Activated effector memory CD4-positive, alpha-beta T cell treated with Interleukin-2 at 50 U/mL for 16 hours (primary cell): Measurements from ENCODE around the gene PDCD6IP.
"Not testable (repeated sequence)": the region's sequence is repeated elsewhere in the genome, so short reads cannot be mapped to it uniquely, and the experiment has no call there.

Experiments used
- DNase-seq: peaks from one replicate; pipeline ENCODE4 v3.0.0-alpha.2; 2020

PDCD6IP gene

GRCh38 chr3:33850599-33850998 is 52.2 kb downstream of the PDCD6IP start:
- DNase-seq = not testable (repeated sequence)

- DNase-seq = not testable (repeated sequence)
These were observed 57.0 kb downstream of the PDCD6IP start for GRCh38 chr3:33855407-33855806.

- DNase-seq = no peak
These were observed 57.6 kb downstream of the PDCD6IP start for GRCh38 chr3:33855884-33856546.

- DNase-seq = not testable (repeated sequence)
These were observed 59.3 kb downstream of the PDCD6IP start for GRCh38 chr3:33857701-33858100.

- DNase-seq = no peak
These were observed 59.7 kb downstream of the PDCD6IP start for GRCh38 chr3:33858131-33858530.

GRCh38 chr3:33860373-33861050 is 62.1 kb downstream of the PDCD6IP start:
- DNase-seq = no peak

GRCh38 chr3:33865133-33865532 is 66.7 kb downstream of the PDCD6IP start:
- no peak for DNase-seq

GRCh38 chr3:33868309-33868708 is 69.9 kb downstream of the PDCD6IP start:
- no peak for DNase-seq

GRCh38 chr3:33869977-33870376 is 71.5 kb downstream of the PDCD6IP start:
- DNase-seq = no peak

- DNase-seq = no peak
These were observed 76.4 kb downstream of the PDCD6IP start for GRCh38 chr3:33874815-33875214.

- DNase-seq = no peak
These were observed 77.2 kb downstream of the PDCD6IP start for GRCh38 chr3:33875680-33876079.

GRCh38 chr3:33877187-33877586 is 78.8 kb downstream of the PDCD6IP start:
- no peak for DNase-seq

GRCh38 chr3:33879540-33879939 is 81.1 kb downstream of the PDCD6IP start:
- no peak for DNase-seq

GRCh38 chr3:33881156-33882064 is 83.0 kb downstream of the PDCD6IP start:
- DNase-seq = no peak

- no peak for DNase-seq
These were observed 83.9 kb downstream of the PDCD6IP start for GRCh38 chr3:33882296-33882695.

- no peak for DNase-seq
These were observed 85.1 kb downstream of the PDCD6IP start for GRCh38 chr3:33883538-33883950.

GRCh38 chr3:33883951-33884561 is 85.6 kb downstream of the PDCD6IP start:
- DNase-seq = no peak

- no peak for DNase-seq
These were observed 86.3 kb downstream of the PDCD6IP start for GRCh38 chr3:33884701-33885100.

- DNase-seq = no peak
These were observed 87.1 kb downstream of the PDCD6IP start for GRCh38 chr3:33885496-33885895.

GRCh38 chr3:33886015-33886414 is 87.6 kb downstream of the PDCD6IP start:
- DNase-seq = no peak

- DNase-seq = no peak
These were observed 89.0 kb downstream of the PDCD6IP start for GRCh38 chr3:33887478-33887877.

- DNase-seq = no peak
These were observed 91.1 kb downstream of the PDCD6IP start for GRCh38 chr3:33889394-33890039.

- no peak for DNase-seq
These were observed 94.2 kb downstream of the PDCD6IP start for GRCh38 chr3:33892655-33893054.
